GM19238 (cell line): Measurements from ENCODE around the gene TOMM20.
A peak's percentile ranks its signal among the peaks of the same experiment; 100 is the strongest.
"Not testable (repeated sequence)": the region's sequence is repeated elsewhere in the genome, so short reads cannot be mapped to it uniquely, and the experiment has no call there.

ENCODE experiments used
- DNase-seq: peaks from one replicate; pipeline ENCODE4 v3.0.0; 2011; ENCODE audit warnings: low spot score; ENCODE audit not compliant: insufficient read length

Gene TOMM20

DNA sequence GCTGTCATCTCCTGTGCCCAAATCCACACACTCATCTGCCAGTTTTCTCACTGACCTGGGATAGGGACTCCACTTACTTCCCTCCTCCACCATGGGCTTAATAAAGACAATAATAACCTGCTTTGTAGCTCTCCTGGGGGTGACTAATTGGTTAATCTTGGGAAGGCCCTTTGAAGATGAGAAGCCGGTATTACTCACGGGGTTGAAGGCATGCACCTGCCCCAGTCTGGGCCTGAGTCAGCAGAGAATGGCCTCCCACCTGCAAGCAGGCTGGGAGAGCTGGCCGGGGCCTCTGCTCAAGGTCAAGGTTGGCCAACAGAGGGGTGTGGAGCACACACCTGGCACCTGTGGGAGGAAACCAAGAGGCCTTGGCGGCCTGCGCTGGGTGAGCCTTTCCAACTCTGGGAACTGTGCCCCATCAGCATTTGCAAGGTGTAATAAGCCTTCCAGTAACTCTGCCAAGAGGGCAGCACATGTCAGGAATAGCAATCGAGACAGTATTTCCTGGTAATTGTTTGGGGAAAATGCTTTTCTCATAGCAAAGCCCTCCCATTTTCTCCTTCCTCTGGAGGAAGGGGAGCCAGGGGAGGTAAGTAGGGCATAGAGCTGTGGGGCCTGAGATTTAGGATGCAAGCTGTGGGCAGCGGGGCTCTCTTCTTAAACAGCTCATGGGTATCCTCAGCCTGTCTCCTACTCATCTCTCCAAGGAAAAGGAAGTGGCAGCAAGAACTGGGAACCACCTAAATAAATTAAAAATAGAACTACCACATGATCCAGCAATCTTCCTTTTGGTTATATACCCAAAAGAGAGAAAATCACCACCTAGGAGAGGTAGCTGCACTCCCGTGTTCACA lies 49.0 kb downstream of the TOMM20 start:
- no peak for DNase-seq

GRCh38 chr1:235078480-235079381 lies 49.9 kb downstream of the TOMM20 start:
- DNase-seq, result no peak

GRCh38 chr1:235077571-235078479 lies 50.8 kb downstream of the TOMM20 start:
- no peak for DNase-seq

DNA sequence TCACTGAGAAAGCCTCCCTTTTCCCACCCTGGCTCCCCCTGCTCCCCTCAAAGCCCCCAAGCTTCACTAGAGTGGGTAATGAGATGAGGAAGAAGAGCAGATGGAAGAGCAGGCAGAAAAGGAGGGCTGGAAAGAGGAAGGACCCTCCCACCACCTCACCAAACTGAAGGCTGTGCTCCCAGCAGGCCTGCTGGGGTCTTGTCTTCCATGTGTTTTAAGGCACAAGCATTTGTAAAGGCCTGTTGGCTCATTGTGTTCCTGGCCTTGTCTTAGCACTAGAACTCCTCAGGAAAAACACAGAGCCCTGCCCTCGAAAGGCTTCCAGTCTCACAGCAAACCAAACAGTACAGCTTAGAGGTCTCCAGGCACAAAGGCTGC lies 51.5 kb downstream of the TOMM20 start:
- no peak for DNase-seq

DNA sequence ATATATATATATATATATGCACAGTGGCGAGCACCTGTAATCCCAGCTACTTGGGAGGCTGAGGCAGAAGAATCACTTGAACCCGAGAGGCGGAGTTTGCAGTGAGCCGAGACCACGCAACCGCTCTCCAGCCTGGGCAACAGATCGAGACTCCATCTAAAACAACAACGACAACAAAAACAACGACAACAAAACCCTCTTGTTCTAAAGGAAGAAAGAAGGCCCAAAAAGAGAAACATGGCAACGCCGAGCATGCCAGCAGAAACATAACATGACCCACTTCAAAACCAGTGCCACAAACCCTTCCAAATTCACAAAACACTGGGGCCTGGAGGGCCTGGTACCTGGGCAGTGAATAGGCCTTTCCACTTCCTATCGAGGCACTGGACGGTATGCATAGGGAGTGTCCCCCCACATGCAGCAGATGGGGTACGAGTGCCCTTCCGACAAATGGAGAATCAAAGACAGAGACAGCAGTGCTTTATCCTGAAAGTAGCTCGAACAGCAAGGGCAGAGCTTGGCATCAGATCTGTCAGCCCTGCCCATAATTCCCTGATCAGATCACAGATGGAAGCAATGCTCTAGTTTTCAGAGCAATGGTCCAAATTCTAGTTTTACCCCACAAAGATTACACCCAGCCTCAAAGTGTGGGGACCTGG lies 52.0 kb downstream of the TOMM20 start:
- DNase-seq, result no peak

DNA sequence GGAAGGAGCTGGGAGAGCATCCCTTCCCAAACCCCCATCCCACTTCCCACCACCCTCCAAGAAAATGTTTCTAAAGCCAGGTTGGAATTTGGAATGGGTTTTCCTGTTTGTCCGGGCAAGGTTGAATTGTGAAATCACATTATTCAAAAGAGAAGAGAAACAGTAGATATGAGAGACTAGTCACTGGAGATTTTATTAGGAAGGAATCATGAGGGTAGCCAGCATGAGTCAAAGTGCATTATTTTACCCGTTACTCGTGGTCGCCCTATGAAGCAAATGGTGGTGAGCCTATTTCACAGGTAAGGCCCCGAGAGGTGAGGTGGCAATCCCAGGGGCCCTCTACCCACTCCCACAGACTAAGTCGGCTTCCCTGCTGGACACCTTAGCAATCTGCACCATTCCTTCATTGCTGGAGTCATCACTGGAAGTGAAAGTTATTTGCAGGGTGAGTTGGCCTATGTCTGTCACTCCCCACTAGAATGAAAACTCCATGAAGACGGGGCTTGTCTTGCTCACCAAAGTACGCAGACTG lies 52.8 kb downstream of the TOMM20 start:
- no peak for DNase-seq

DNA sequence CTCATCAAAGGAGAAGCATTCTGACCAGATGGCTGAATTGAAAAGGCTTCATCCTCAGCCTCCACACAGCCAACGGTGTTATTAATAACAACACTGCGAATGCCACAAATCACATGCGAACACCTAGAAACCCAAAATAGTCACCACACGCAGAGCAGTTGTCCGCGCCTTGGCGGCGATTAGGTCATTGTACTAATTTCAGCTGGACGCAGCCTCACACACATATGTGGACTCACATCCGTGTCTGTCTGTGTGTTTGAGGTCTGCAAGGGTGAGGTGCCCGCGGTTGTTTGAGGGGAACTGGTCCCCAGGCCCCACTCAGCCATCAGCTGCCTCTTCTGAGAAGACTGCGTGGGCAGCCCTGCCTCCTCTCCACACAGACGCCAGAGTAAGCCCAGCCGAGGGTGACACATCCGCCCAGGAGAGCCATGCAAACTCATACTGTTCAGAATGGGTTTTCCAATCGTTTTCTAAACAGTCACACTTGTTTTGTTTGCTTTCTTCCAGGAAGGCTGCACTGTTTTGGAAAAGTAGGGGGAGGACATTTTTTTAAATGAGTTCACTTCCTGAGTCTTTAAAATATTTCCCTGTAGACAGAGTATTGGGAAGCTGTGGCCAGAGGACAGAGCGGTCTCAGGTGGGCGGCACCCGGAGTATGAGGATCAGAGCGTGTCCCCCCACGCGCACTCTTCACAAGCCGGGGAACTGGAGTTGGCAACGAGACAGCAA lies 53.4 kb downstream of the TOMM20 start:
- peak; percentile 54 for DNase-seq

DNA sequence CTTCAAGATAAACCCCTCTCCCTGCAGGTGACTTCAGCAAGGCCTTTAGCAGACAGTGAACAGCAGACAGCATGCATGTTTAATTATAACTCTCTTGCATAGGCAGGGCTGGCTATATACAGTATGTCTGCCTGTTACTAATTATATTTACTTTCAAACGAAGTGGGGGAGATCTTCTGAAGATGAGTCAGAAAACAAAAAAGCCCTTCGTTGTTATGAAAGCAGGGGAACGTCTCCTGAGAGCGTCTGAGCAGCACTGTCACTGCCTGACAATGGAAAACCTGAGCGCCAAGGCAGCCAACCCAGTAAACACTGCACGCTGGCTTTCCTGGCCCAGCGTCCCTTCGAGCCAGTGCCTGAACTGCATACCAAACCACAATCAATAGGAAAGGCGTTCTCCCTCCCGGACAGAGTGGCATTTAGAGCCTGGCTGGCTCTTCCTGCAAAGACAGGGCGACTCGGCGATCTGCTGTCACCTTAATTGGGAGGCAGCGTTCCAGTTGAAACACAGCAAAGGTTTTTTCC lies 54.1 kb downstream of the TOMM20 start:
- DNase-seq, result no peak

GRCh38 chr1:235073968-235074522 lies 54.6 kb downstream of the TOMM20 start:
- no peak for DNase-seq

GRCh38 chr1:235073331-235073967 lies 55.2 kb downstream of the TOMM20 start:
- no peak for DNase-seq

GRCh38 chr1:235072577-235072976 lies 56.1 kb downstream of the TOMM20 start:
- not testable (repeated sequence) for DNase-seq

GRCh38 chr1:235072096-235072495 lies 56.5 kb downstream of the TOMM20 start:
- DNase-seq, result no peak

- DNase-seq, result no peak
These were observed 57.8 kb downstream of the TOMM20 start for GRCh38 chr1:235070819-235071218.

GRCh38 chr1:235069577-235070563 lies 58.8 kb downstream of the TOMM20 start:
- DNase-seq, result no peak

DNA sequence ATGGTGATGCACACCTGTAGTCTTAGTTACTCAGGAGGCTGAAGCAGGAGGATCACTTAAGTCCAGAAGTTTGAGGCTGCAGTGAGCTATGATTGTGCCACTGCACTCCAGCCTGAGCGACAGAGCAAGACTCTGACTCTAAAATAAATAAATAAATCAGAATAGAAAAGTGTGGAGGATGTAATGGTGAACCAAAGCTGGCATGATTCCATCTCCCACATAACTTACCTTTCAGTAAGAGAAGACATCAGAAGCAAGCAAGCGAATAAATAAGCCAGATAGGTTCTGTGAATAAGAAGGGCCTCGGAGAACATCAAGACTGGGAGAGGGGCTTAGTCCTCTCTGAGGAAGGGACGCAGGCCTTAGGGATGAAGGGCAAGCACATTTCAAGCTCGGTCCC lies 59.5 kb downstream of the TOMM20 start:
- no peak for DNase-seq

DNA sequence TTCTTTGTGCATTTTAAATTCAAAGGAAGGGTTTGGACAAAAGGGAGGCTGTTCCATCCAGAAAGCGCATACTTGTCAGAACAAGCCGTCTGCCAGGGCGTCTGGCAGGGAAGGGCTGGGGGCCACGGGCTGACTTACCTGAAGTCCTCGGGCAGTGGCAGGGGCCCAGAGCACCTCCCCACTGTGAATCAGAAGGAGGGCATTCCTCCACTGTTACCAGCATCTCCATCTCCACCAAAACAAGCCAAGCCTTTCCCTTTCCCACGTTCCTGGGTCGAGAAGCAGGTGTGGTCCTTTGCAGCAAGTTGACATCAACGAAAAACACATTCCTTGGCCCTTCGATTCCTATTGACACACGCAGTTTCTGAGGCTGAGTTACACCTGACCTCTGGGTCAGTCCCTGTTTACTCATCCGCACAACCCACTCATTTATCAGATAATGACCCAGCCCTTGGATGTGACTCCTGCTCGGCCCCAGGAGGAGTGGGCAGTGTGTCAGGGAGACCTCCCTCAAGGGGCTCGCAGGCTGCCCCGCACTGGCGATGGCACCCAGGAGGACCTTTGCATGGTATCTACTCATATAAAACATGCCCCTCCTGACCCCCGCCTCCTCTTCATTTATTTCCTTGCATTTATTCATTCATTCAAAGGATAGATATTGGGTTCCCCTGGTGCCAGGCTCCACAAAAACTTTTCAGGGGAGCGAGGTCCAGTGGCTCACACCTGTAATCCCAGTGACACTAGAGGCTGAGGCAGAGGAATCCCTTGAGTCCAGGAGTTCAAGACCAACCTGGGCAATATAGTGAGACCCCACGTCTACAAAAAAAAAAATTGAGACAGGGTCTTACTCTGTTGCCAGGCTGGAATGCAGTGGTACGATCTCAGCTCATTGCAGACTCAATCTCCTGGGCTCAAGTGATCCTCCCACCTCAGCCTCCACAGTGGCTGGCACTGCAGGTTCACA lies 60.2 kb downstream of the TOMM20 start:
- no peak for DNase-seq
